NCI-H524 treated with DMSO at 0.1 percent for 48 hours (cell line): ENCODE data around the gene CHMP5.
"Not testable (repeated sequence)": the region's sequence is repeated elsewhere in the genome, so short reads cannot be mapped to it uniquely, and the experiment has no call there.

Experiments
- DNase-seq: peaks from one replicate; lab custom pipeline; 2025; lab: John Stamatoyannopoulos, UW

CHMP5 gene

DNA sequence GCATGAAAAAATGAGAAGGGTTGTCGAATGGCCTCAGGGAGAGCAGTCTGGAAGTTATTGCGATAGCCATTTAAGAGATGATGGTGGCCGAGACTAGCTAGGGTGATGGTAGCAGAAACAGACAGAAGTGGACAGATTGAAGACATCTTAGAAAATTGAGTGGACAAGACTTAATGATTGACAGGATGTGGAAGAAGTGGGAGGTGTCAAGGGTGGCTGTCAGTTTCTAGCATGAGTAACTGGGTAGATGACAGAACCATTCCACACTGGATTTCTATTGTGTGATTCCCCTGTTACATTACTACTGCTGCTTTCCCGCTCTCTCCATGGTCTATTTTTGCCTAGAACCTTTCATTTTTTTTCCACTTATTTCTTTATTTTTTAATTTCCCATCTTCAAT, 12.6 kb downstream of the CHMP5 start:
- no peak for DNase-seq

- no peak for DNase-seq
These were observed 20.7 kb downstream of the CHMP5 start for GRCh38 chr9:33285502-33285901.

GRCh38 chr9:33287087-33287490, 22.2 kb downstream of the CHMP5 start:
- no peak for DNase-seq

DNA sequence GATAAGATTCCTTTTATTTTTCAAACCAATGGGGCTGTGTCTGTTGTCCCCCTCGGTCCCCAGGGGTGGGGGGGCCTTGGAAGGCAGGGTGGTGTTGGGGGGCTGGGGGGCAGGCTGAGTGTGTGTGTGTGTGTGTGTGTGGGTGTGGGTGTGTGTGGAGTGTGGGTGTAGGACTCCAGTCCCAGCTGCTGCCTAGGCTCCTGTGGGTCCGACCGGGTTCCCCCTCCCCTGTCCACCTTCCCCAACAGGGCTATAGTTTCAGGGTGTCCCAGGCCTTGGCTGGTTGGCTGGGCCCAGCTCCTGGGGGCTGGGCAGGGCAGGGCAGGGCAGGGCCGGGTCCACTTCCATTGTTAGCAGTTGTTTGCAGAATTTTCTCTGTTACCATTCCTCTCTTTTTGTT, 23.4 kb downstream of the CHMP5 start:
- DNase-seq = no peak

DNA sequence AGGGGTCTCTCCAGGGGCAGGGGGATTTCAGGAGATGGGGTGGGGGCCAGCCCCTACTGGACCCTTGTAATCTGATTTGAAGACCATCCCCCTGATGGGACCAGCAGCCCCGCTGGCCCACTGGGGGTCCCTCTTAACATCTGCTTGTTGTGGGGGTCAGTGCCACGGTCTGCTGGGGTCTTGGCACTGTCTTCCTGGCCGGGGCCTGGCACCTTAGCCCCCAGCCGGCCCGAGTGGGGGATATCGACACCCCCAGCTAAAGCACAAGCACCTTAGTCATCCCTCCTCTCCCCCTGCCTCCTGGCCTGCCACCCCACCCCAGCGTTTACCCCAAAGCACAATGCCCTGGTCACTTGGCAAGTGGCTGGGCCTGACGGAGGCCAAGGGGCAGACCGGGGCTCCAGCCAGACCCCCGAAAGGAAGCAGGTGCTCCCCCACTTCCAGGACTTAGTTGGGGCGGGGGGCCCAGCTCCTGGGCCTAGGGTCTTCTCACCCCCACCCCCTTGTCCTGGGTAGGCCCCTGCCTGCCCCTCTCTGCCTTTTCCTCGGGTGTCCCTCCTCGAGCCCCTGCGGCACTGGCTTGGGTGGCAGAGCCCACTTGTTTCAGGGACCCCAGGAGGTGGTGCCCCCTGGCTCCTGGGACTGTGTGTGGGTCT, 24.1 kb downstream of the CHMP5 start:
- no peak for DNase-seq

GRCh38 chr9:33289496-33289895, 24.6 kb downstream of the CHMP5 start:
- no peak for DNase-seq

DNA sequence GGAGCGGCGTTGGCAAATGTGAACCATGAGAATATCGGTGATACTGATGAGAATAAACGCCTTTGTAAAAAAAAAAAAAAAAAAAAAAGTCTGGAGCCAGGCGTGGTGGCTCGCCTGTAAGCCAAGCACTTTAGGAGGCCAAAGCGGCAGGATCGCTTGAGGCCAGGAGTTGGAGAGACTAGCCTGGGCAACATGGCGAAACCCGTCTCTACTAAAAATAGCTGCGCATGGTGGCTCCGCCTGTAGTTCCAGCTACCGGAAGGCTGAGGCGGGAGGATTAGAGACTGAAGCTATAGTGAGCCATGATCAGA, 25.0 kb downstream of the CHMP5 start:
- DNase-seq = no peak

DNA sequence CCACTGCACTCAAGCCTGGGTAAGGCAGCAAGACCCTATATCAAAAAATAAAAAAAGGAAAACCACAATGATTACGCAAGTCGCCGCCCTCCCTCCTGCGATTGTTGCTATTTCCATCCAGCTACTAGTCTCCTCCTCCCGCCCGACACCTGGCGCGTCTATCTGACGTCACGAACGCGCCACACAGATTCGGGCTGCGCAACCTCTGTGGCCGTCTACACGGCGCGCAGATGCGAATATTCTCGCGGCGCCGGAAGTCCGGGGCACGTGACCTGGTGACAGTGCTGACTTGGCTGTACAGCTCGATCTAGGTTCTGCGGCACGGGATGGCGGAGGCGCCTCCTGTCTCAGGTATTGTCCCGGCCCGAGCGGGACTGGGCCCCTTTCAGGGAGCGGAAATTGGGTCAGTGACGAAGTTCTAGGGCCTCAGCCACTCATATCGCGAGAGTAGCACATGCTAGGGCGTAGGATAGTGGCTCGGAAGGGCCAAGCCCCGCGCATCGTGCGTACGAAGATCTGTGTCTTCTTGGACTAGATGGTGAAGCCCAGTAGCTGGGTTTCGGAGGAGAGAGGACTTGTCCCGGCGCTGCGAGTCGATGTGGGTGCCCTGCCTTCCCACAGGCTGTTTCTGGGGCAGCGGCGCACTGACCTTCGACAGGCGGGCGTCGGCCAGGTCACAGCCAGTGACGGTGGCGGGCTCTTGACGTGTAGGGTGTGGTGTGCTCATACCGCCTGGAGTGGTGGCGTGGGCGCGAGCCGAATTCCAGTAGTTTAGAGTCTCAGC, 25.6 kb downstream of the CHMP5 start, which contains the start of gene NFX1:
NFX1 (plus strand) TSS at position 270 of the 784 bp plus-strand sequence; CDS start at position 327, 57 bp downstream.
- peak; percentile 68 for DNase-seq

DNA sequence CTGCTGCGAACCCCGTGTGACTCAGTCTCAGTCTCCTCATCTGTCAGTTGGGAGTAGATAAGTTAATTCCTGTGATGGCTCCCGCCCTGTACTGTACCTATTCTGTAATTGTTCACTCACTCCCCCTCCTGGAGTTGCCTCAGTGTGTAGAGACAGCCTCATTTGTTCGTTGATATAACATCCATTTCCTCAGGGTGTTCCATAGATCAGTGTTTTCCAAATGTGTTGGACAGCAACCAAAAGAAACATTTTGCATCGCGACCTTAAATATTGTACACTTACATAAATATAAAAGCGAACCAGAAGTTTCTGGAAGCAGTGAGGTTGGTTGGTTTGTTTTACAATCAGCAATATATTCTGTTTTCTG, 26.2 kb downstream of the CHMP5 start:
- no peak for DNase-seq

- DNase-seq = no peak
These were observed 27.1 kb downstream of the CHMP5 start for GRCh38 chr9:33291901-33292300.

GRCh38 chr9:33293782-33294181, 28.9 kb downstream of the CHMP5 start:
- DNase-seq = no peak

- DNase-seq = no peak
These were observed 30.0 kb downstream of the CHMP5 start for GRCh38 chr9:33294670-33295432.

GRCh38 chr9:33295571-33295970, 30.7 kb downstream of the CHMP5 start:
- no peak for DNase-seq

DNA sequence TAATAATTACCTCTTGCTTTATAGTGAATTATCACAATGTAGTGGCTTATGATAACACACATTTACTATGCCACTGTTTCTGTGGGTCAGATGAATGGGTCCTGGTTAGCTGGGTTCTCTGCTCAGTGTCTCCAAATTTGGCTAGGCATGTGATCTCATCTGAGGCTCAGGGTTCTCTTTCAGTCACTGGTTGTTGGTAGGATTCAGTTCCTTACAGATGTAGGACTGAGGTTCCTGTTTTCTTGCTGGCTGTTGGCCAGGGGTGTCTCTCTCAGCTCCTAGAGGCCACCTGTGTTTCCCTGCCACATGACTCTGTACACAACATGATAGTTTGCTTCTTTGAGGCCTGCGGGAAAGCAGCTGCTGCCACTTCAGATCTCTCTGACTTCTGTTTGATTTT, 32.6 kb downstream of the CHMP5 start:
- DNase-seq = peak; percentile 35

- no peak for DNase-seq
These were observed 35.7 kb downstream of the CHMP5 start for GRCh38 chr9:33300546-33300945.

DNA sequence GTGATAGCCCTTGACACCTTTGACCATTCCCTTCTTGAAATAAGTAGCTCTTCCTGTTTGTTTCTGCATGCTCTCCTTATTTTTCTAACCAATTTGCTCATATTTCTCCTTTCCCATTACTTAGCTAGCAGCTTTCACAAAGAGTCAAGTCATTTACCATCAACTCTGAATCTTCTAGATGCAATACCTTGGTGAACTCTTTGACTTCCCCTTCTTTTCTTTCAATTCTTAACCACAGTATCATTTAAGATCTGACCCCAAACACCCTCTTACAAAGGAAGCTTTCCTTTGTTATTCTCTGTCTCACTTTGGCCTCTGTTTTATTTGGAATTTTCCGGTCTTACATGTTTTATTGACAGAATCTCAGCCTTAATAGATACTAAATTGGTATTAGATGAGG, 39.5 kb downstream of the CHMP5 start:
- DNase-seq = no peak

- no peak for DNase-seq
These were observed 41.2 kb downstream of the CHMP5 start for GRCh38 chr9:33306037-33306436.

DNA sequence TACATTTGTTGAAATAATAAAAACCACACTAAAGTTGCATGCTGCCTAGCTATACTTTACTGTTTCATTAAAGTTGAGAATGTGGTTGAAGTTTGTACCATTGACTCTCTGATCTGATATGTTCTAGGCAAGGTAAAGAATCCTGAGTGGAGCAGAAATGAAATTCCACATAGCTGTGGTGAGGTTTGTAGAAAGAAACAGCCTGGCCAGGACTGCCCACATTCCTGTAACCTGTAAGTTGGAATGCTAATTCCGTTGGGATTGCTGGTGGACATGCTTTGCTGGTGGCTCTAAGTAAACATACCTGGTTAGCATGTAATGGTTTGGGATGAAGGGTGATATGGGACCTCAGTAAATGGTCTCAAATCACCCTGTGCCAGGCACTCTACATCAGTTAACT, 42.2 kb downstream of the CHMP5 start:
- no peak for DNase-seq

GRCh38 chr9:33309903-33310302, 45.1 kb downstream of the CHMP5 start:
- no peak for DNase-seq

- no peak for DNase-seq
These were observed 45.9 kb downstream of the CHMP5 start for GRCh38 chr9:33310748-33311147.

- DNase-seq = no peak
These were observed 47.1 kb downstream of the CHMP5 start for GRCh38 chr9:33311953-33312352.

DNA sequence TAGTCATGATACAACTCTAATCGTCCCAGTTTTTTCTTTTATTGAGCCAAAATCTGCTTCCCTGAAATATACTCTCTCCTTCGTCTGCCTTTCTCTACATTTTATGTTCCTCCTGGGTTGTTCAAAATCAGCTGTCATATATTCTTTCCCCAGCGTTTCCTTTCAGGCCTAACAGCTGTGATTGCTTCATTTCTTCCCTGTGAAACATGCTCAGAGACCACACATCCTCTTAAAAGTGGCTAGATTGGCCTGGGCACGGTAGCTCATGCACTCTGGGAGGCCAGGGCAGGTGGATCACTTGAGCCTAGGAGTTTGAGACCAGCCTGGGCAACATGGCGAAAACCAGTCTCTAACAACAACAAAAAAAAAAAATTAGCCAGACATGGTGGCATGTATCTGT, 50.5 kb downstream of the CHMP5 start:
- no peak for DNase-seq

DNA sequence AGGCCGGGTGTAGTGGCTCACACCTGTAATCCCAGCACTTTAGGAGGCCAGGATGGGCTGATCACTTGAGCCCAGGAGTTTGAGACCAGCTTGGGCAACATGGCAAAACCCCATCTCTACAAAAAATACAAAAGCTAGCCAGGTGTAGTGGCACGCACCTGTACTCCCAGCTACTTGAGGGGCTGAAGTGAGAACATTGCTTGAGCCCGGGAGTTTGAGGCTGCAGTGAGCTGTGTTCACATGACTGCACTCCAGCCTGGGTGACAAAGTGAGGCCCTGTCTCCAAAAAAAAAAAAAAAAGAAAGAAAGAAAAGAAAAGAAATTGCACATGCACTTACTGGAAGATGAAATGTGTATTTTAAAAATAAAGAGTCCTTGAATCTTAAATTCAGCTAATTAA, 52.3 kb downstream of the CHMP5 start:
- not testable (repeated sequence) for DNase-seq
